ENCODE measurements around the gene SNAPC2.

Gene SNAPC2

GRCh38 chr19:7879836-7880235 is 40.3 kb upstream of the SNAPC2 start:
- TF ChIP-seq CTCF (IDR thresholded peaks at IDR 0.05): no peak
- H3K27ac ChIP-seq: no peak overlapping the region
- no peaks in the 10 kb centered on the region for H3K36me3 ChIP-seq
- H3K9me3 ChIP-seq: no peaks in the 10 kb centered on the region
- no peak overlapping the region for H3K4me3 ChIP-seq (ENCODE audit: low read depth in 1 of 2, low read length in 1 of 2)
- peaks cover 39% of the 10 kb centered on the region for H3K27me3 ChIP-seq
- H3K4me1 ChIP-seq (ENCODE audit: control insufficient read depth in 1 of 2, insufficient read depth in 1 of 2, low read depth in 1 of 2, low read length in 1 of 2): no peaks in the 10 kb centered on the region

DNA sequence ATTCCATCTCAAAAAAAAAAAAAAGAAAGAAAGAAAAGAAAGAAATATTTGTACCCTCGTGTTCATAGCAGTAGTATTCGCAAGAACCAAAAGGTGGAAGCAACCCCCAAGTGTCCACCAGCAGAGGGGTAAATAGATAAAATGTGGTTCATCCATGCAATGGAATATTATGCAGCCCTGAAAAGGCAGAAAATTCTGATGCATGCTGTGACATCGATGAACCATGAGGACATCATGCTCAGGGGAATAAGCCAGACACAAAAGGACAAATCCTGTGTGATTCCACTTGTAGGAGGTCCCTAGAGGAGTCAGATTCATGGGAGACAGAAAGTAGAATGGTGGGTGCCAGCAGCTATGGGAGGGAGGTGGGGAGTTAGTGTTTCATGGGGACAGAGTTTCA is 38.2 kb upstream of the SNAPC2 start:
- Histone ChIP-seq H3K4me1 (ENCODE audit: control insufficient read depth in 1 of 2, insufficient read depth in 1 of 2, low read depth in 1 of 2, low read length in 1 of 2) (no peaks in the 10 kb centered on the region), H3K27ac (no peak overlapping the region), H3K36me3 (no peaks in the 10 kb centered on the region), H3K27me3 (peaks cover 33% of the 10 kb centered on the region), H3K9me3 (no peaks in the 10 kb centered on the region), H3K4me3 (ENCODE audit: low read depth in 1 of 2, low read length in 1 of 2) (no peak overlapping the region)
- TF ChIP-seq CTCF (IDR thresholded peaks at IDR 0.05): no peak

- no peak overlapping the region for H3K27ac ChIP-seq
- TF ChIP-seq CTCF (IDR thresholded peaks at IDR 0.05): no peak
- H3K36me3 ChIP-seq: no peaks in the 10 kb centered on the region
- H3K4me3 ChIP-seq (ENCODE audit: low read depth in 1 of 2, low read length in 1 of 2): no peak overlapping the region
- H3K9me3 ChIP-seq: no peaks in the 10 kb centered on the region
- H3K27me3 ChIP-seq: peaks cover 38% of the 10 kb centered on the region
- peaks cover 0 to under 1% of the 10 kb centered on the region in 2 experiments for H3K4me1 ChIP-seq (ENCODE audit: control insufficient read depth in 1 of 2, insufficient read depth in 1 of 2, low read depth in 1 of 2, low read length in 1 of 2)
Measured at GRCh38 chr19:7883105-7883504, 37.0 kb upstream of the SNAPC2 start.

DNA sequence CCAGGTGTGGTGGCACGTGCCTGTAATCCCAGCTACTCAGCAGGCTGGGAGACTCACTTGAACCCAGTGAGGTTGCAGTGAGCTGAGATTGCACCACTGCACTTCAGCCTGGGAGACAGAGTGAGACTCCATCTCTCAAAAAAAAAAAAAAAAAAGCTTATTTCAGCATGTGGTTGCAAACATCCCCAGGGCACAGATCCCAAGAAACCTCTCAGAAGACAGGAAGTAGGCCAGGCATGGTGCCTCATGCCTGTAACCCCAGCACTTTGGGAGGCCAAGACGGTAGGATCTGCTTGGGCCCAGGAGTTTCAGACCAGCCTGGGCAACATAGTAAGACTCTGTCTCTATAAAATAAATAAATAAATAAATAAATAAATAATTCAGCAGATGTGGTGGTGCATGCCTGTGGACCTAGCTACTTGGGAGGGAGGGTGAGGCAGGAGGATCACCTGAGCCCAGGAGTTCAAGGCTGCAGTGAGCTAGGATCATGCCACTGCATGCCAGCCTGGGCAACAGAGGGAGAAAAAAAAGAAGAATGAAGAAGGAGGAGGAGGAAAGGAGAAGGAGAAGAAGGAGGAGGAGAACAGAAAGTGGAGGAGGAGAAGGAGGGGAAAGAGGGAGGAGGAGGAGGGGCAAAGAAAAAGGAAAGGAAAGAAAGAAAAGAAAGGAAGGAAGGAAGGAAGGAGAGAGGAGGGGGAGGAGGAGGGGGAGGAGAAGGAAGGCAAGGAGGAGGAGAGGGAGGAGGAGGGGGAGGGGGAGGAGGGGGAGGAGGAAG is 36.2 kb upstream of the SNAPC2 start:
- no peak overlapping the region for H3K4me3 ChIP-seq (ENCODE audit: low read depth in 1 of 2, low read length in 1 of 2)
- peaks cover 0 to 3% of the 10 kb centered on the region in 2 experiments for H3K4me1 ChIP-seq (ENCODE audit: control insufficient read depth in 1 of 2, insufficient read depth in 1 of 2, low read depth in 1 of 2, low read length in 1 of 2)
- H3K9me3 ChIP-seq: no peaks in the 10 kb centered on the region
- no peak overlapping the region for H3K27ac ChIP-seq
- H3K36me3 ChIP-seq: no peaks in the 10 kb centered on the region
- H3K27me3 ChIP-seq: peaks cover 46% of the 10 kb centered on the region
- TF ChIP-seq CTCF (IDR thresholded peaks at IDR 0.05): no peak

- Histone ChIP-seq H3K9me3 (no peaks in the 10 kb centered on the region), H3K27ac (no peak overlapping the region), H3K27me3 (peaks cover 62% of the 10 kb centered on the region), H3K4me3 (ENCODE audit: low read depth in 1 of 2, low read length in 1 of 2) (no peak overlapping the region), H3K4me1 (ENCODE audit: control insufficient read depth in 1 of 2, insufficient read depth in 1 of 2, low read depth in 1 of 2, low read length in 1 of 2) (peaks cover 0 to 3% of the 10 kb centered on the region in 2 experiments), H3K36me3 (no peaks in the 10 kb centered on the region)
- TF ChIP-seq CTCF (IDR thresholded peaks at IDR 0.05): no peak
Measured at GRCh38 chr19:7885818-7886217, 34.3 kb upstream of the SNAPC2 start.
